GM12892 (cell line): Measurements from ENCODE around the gene SERINC5.

Source experiments
- POLR2A ChIP-seq: IDR thresholded peaks from 2 replicates; pipeline ENCODE4 v1.6.1; 2011; ENCODE audit warnings: low read depth, low read length, control low read depth
- POLR2AphosphoS5 ChIP-seq: IDR thresholded peaks from 2 replicates; pipeline ENCODE4 v1.6.1; 2011; ENCODE audit warnings: low read depth, low read length, control low read depth

- TF ChIP-seq POLR2A (no peak), POLR2AphosphoS5 (no peak)
These were observed 126.7 kb downstream of the SERINC5 start for GRCh38 chr5:80129146-80129545.
